ENCODE data around the gene SORCS2. TPM values are rescaled to one million over a fixed set of nuclear protein-coding genes. Genes with fewer than 3 reads are reported as not detected.

Gene SORCS2
- total and polyA plus RNA-seq, 2 of the 13 experiments (the other 11 are each of a cell fraction or from before 2014, with no cell fraction given) = 0.82 to 1.0 TPM

- TF ChIP-seq ZNF230 (CRISPR knock-in tag; IDR thresholded peaks at IDR 0.05) (no peak), ZBTB8A (CRISPR knock-in tag; IDR thresholded peaks at IDR 0.05; ENCODE audit: borderline replicate concordance, low read depth) (no peak), BHLHE40 (IDR thresholded peaks at IDR 0.05; ENCODE audit: low read length) (no peak), ZNF770 (CRISPR knock-in tag; IDR thresholded peaks at IDR 0.05) (no peak), KDM2A (CRISPR knock-in tag; IDR thresholded peaks at IDR 0.05; ENCODE audit: borderline replicate concordance, low read depth) (no peak), ZNF644 (CRISPR knock-in tag; IDR thresholded peaks at IDR 0.05; ENCODE audit: low read depth) (no peak), ZMAT5 (CRISPR knock-in tag; IDR thresholded peaks at IDR 0.05; ENCODE audit: borderline replicate concordance, low read depth) (no peak), ZNF24 (IDR thresholded peaks at IDR 0.05) (no peak), ESRRA (CRISPR knock-in tag; IDR thresholded peaks at IDR 0.05; ENCODE audit: low read depth) (no peak), SKIL (CRISPR knock-in tag; IDR thresholded peaks at IDR 0.05; ENCODE audit: borderline replicate concordance) (no peak), GATAD2A (CRISPR knock-in tag; IDR thresholded peaks at IDR 0.05) (peak; percentile 72), REPIN1 (CRISPR knock-in tag; IDR thresholded peaks at IDR 0.05; ENCODE audit: borderline replicate concordance, low read depth) (0 out of 2 replicates have a peak, but pooled peaks have one; percentile 43), ZNF598 (CRISPR knock-in tag; IDR thresholded peaks at IDR 0.05; ENCODE audit: borderline replicate concordance) (no peak), POLR2G (IDR thresholded peaks at IDR 0.05; ENCODE audit: low read depth, low read length) (no peak), ZNF746 (CRISPR knock-in tag; IDR thresholded peaks at IDR 0.05) (no peak), ZMYM2 (CRISPR knock-in tag; IDR thresholded peaks at IDR 0.05) (no peak), ZHX1 (CRISPR knock-in tag; IDR thresholded peaks at IDR 0.05; ENCODE audit: low read depth) (peak; percentile 43; the same call in 1 of the 2 replicates), NFE2 (CRISPR knock-in tag; IDR thresholded peaks at IDR 0.05) (no peak), ZNF790 (CRISPR knock-in tag; IDR thresholded peaks at IDR 0.05; ENCODE audit: borderline replicate concordance) (no peak)
Observed at GRCh38 chr4:7515390-7515902, 323.1 kb downstream of the SORCS2 start (continued).
